Choroid plexus epithelial cell (primary cell): ENCODE results near the gene SLC47A2.

Experiments
- DNase-seq: peaks from one replicate; pipeline ENCODE4 v3.0.0-alpha.2; 2010; ENCODE audit warnings: low read depth
- H3K4me3 ChIP-seq: 2 replicates; pipeline ENCODE4 v1.5.1; 2011; ENCODE audit warnings: low read depth, mild to moderate bottlenecking, control low read depth, low read length, moderate library complexity
- CTCF ChIP-seq: conservative IDR thresholded peaks from 2 replicates; pipeline ENCODE4 v1.5.1; 2011; ENCODE audit warnings: low read depth, mild to moderate bottlenecking, control low read depth, inconsistent platforms, low read length, moderate library complexity

The SLC47A2 gene

GRCh38 chr17:19661121-19661520 is 55.3 kb downstream of the SLC47A2 start:
- no peak for TF ChIP-seq CTCF
- H3K4me3 ChIP-seq = no peak overlapping the region
- DNase-seq = no peak

GRCh38 chr17:19660219-19660870 is 56.0 kb downstream of the SLC47A2 start:
- no peak overlapping the region for H3K4me3 ChIP-seq
- TF ChIP-seq CTCF = no peak
- DNase-seq = no peak

- H3K4me3 ChIP-seq = no peak overlapping the region
- TF ChIP-seq CTCF = no peak
- DNase-seq = no peak
Observed at GRCh38 chr17:19659366-19660177, 56.8 kb downstream of the SLC47A2 start.

GRCh38 chr17:19656851-19657581 is 59.4 kb downstream of the SLC47A2 start:
- TF ChIP-seq CTCF = no peak
- no peak for DNase-seq
- H3K4me3 ChIP-seq = no peak overlapping the region

- H3K4me3 ChIP-seq = no peak overlapping the region
- no peak for TF ChIP-seq CTCF
- no peak for DNase-seq
Observed at GRCh38 chr17:19656336-19656735, 60.0 kb downstream of the SLC47A2 start.

GRCh38 chr17:19654896-19655295 is 61.5 kb downstream of the SLC47A2 start:
- DNase-seq = no peak
- TF ChIP-seq CTCF = no peak
- no peak overlapping the region for H3K4me3 ChIP-seq
